Measurements from ENCODE around the gene CMSS1.

DNA sequence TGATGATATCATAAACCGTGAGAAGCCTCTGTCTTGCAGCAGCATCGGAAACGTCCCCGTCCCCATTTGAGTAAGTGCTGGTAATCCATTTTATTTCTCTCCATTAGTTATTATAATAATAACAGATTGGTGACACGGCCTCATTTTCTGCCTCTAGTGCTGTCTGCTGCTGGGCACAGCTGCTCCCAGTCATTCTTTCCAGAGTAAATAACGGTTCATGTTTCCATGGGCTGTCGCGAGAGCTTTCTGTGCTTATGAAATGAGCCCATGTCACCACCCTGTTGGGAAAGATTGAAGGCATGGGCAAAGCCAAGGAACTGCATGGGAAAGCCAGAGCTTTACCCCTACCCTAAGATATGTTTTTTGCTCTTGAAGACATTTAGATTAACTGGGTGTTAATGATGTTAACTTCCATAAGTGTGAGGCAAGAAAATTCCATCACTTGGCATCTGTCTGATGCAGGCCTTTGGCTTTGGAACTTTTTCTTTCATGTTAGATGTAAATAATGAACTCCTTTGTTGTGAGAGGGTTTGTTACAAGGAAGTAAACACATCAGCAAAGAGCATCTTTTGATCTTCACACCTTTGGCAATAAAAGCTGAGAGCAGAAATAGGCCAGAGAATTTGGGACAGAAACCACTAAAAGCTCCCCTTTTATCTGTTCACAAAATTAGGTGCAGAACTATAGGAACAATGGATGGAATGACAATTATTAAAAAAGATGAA lies 154.9 kb downstream of the CMSS1 start:
- TF ChIP-seq POLR2A (IDR thresholded peaks at IDR 0.05; ENCODE audit: low read depth, low read length), result no peak
- no peak for TF ChIP-seq POLR2AphosphoS5 (IDR thresholded peaks at IDR 0.05; ENCODE audit: low read depth, low read length)
